ENCODE results near the gene CDC34. TPM values are rescaled to one million over a fixed set of nuclear protein-coding genes. Genes with fewer than 3 reads are reported as not detected.

CDC34 gene
- total RNA-seq, 2 donors from 2014 or later: 77.0 to 101 TPM

- Histone ChIP-seq H3K36me3 (replicated peaks in 1 of 2; ENCODE audit: insufficient read depth in 1 of 2, low read depth in 2 of 2) (no peaks in the 10 kb centered on the region), H3K9me3 (no peaks in the 10 kb centered on the region), H3K27me3 (peaks cover 0 to 9% of the 10 kb centered on the region in 2 donors), H3K4me1 (peaks cover 29% of the 10 kb centered on the region), H3K27ac (no peak overlapping the region), H3K4me3 (no peak overlapping the region)
- WGBS, 2 donors: 80 to 90% methylated on average over 24 to 25 of the region's 32 CpGs
- ATAC-seq (no peak), DNase-seq (no peak)
- intact Hi-C loops (cut with DNase I): no loop called here
- no peak for TF ChIP-seq POLR2A (IDR thresholded peaks at IDR 0.05)
- TF ChIP-seq, protein P1, sequence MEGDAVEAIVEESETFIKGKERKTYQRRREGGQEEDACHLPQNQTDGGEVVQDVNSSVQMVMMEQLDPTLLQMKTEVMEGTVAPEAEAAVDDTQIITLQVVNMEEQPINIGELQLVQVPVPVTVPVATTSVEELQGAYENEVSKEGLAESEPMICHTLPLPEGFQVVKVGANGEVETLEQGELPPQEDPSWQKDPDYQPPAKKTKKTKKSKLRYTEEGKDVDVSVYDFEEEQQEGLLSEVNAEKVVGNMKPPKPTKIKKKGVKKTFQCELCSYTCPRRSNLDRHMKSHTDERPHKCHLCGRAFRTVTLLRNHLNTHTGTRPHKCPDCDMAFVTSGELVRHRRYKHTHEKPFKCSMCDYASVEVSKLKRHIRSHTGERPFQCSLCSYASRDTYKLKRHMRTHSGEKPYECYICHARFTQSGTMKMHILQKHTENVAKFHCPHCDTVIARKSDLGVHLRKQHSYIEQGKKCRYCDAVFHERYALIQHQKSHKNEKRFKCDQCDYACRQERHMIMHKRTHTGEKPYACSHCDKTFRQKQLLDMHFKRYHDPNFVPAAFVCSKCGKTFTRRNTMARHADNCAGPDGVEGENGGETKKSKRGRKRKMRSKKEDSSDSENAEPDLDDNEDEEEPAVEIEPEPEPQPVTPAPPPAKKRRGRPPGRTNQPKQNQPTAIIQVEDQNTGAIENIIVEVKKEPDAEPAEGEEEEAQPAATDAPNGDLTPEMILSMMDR (IDR thresholded peaks at IDR 0.05): no peak
Observed at GRCh38 chr19:491146-491741, 40.3 kb upstream of the CDC34 start.

DNA sequence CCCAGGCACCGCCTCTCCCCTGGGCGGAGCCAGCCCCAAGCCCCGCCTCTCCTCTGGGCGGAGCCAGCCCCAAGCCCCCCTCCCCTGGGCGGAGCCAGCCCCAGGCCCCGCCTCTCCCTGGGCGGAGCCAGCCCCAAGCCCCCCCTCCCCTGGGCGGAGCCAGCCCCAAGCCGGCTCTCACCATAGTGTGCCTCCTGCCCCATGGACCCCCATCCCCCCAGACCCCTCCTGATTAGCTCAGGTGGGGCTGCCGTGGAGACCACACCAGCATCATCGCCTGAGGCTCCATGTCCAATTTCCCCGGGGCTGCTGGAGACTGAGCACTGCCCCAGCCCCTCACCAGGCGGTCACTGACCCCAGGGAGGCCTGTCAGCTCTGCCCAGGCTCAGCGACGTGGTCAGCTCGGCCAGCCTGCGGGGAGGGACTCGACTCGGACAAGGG, 39.4 kb upstream of the CDC34 start:
- ATAC-seq: no peak

GRCh38 chr19:493391-494170, 38.0 kb upstream of the CDC34 start:
- 50 to 57% methylated on average over 10 to 23 of the region's 23 CpGs for WGBS, 2 donors
- DNase-seq: no peak

More for the DNA sequence above, 39.4 kb upstream of the CDC34 start:
- WGBS, 2 donors: 82 to 85% methylated on average over 5 to 8 of the region's 19 CpGs
- no peak for DNase-seq
- intact Hi-C loops (cut with DNase I): no loop called here
- TF ChIP-seq, protein P1 (IDR thresholded peaks at IDR 0.05): no peak
- no peak for TF ChIP-seq POLR2A (IDR thresholded peaks at IDR 0.05)
- Histone ChIP-seq H3K4me1 (peaks cover 22% of the 10 kb centered on the region), H3K27ac (no peak overlapping the region), H3K4me3 (no peak overlapping the region), H3K27me3 (peaks cover 0 to 11% of the 10 kb centered on the region in 2 donors), H3K9me3 (no peaks in the 10 kb centered on the region), H3K36me3 (replicated peaks in 1 of 2; ENCODE audit: insufficient read depth in 1 of 2, low read depth in 2 of 2) (no peaks in the 10 kb centered on the region)

DNA sequence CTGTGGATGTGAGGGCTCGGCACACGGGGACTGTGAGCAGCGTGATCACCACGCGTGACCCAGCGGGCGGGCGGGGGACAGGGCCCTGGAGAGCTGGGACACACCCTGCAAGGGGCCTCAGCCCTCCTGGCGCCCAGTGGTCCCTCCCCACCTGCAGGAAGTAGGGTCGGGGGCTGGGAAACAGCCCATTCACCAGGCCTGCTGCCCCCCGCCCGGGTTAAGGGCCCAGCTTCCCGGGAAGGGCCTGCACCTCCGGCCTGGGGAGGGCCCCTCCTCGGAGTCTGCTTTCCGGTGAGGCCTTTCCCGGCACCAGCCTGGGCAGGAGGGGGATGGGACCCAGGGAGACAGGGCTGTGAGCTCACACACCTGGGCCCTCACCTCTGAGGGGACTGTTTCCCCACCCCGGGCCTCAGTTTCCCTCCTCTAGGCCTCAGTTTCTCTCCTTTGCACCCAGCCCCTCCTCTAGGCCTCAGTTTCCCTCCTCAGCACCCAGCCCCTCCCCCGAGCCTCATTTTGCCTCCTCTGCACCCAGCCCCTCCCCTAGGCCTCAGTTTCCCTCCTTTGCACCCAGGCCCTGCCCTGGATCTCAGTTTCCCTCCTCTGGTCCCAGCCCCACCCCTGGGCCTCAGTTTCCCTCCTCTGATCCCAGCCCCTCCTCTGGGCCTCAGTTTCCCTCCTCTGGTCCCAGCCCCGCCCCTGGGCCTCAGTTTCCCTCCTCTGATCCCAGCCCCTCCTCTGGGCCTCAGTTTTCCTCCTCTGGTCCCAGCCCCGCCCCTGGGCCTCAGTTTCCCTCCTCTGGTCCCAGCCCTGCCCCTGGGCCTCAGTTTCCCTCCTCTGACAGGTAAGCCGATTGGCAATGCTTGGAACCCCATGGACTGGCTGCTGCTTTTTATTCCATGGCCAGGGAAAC, 37.1 kb upstream of the CDC34 start:
- WGBS, 2 donors: 40 to 41% methylated on average over 14 to 21 of the region's 22 CpGs
- Histone ChIP-seq H3K36me3 (replicated peaks in 1 of 2; ENCODE audit: insufficient read depth in 1 of 2, low read depth in 2 of 2) (no peaks in the 10 kb centered on the region), H3K27ac (no peak overlapping the region), H3K27me3 (peaks cover 5 to 29% of the 10 kb centered on the region in 2 donors), H3K4me1 (peaks cover 27% of the 10 kb centered on the region), H3K4me3 (no peak overlapping the region), H3K9me3 (no peaks in the 10 kb centered on the region)
- DNase-seq: no peak
- intact Hi-C loops (cut with DNase I): no loop called here
- TF ChIP-seq, protein P1 (IDR thresholded peaks at IDR 0.05): no peak
- no peak for TF ChIP-seq POLR2A (IDR thresholded peaks at IDR 0.05)
- ATAC-seq: no peak

More at GRCh38 chr19:493391-494170, 38.0 kb upstream of the CDC34 start:
- no peaks in the 10 kb centered on the region for H3K9me3 ChIP-seq
- no peak overlapping the region for H3K27ac ChIP-seq
- no peaks in the 10 kb centered on the region for H3K36me3 ChIP-seq (replicated peaks in 1 of 2; ENCODE audit: insufficient read depth in 1 of 2, low read depth in 2 of 2)
- H3K4me3 ChIP-seq: no peak overlapping the region
- TF ChIP-seq, protein P1 (IDR thresholded peaks at IDR 0.05): no peak
- TF ChIP-seq POLR2A (IDR thresholded peaks at IDR 0.05): no peak
- no peak for ATAC-seq
- H3K27me3 ChIP-seq: peaks cover 5 to 24% of the 10 kb centered on the region in 2 donors
- intact Hi-C loops (cut with DNase I): no loop called here
- peaks cover 30% of the 10 kb centered on the region for H3K4me1 ChIP-seq
